ENCODE results near the gene PHF1.
"Not testable (repeated sequence)": the region's sequence is repeated elsewhere in the genome, so short reads cannot be mapped to it uniquely, and the experiment has no call there.

PHF1 gene

GRCh38 chr6:33397541-33397940, 13.3 kb upstream of the PHF1 start:
- H3K27me3 ChIP-seq (ENCODE audit: control insufficient read depth, insufficient read depth, low read length) = no peaks in the 10 kb centered on the region
- H3K4me1 ChIP-seq (ENCODE audit: control insufficient read depth, insufficient read depth, low read length) = peaks cover 27% of the 10 kb centered on the region
- no peak overlapping the region for H3K9ac ChIP-seq (ENCODE audit: low read depth, low read length)
- H3K4me3 ChIP-seq (ENCODE audit: low read length) = no peak overlapping the region
- no peak overlapping the region for H3K4me2 ChIP-seq (ENCODE audit: low read length)
- no peaks in the 10 kb centered on the region for H3K9me3 ChIP-seq (replicated peaks; ENCODE audit: low read length)
- H3K36me3 ChIP-seq (ENCODE audit: insufficient read depth, low read length) = no peaks in the 10 kb centered on the region

- peaks cover 20% of the 10 kb centered on the region for H3K4me1 ChIP-seq (ENCODE audit: control insufficient read depth, insufficient read depth, low read length)
- H3K9me3 ChIP-seq (replicated peaks; ENCODE audit: low read length); H3K4me3 ChIP-seq (ENCODE audit: low read length); H3K9ac ChIP-seq (ENCODE audit: low read depth, low read length); H3K4me2 ChIP-seq (ENCODE audit: low read length); H3K36me3 ChIP-seq (ENCODE audit: insufficient read depth, low read length); H3K27me3 ChIP-seq (ENCODE audit: control insufficient read depth, insufficient read depth, low read length): not testable (repeated sequence)
Measured at GRCh38 chr6:33398601-33399000, 12.2 kb upstream of the PHF1 start.

- not testable (repeated sequence) for H3K27me3 ChIP-seq (ENCODE audit: control insufficient read depth, insufficient read depth, low read length); H3K4me3 ChIP-seq (ENCODE audit: low read length); H3K9ac ChIP-seq (ENCODE audit: low read depth, low read length); H3K4me1 ChIP-seq (ENCODE audit: control insufficient read depth, insufficient read depth, low read length); H3K4me2 ChIP-seq (ENCODE audit: low read length); H3K9me3 ChIP-seq (replicated peaks; ENCODE audit: low read length)
- peaks cover 11% of the 10 kb centered on the region for H3K36me3 ChIP-seq (ENCODE audit: insufficient read depth, low read length)
Measured at GRCh38 chr6:33399881-33400280, 10.9 kb upstream of the PHF1 start.

GRCh38 chr6:33404884-33405283, 5.9 kb upstream of the PHF1 start:
- H3K27me3 ChIP-seq (ENCODE audit: control insufficient read depth, insufficient read depth, low read length) = no peaks in the 10 kb centered on the region
- H3K36me3 ChIP-seq (ENCODE audit: insufficient read depth, low read length) = peaks cover 32% of the 10 kb centered on the region
- peaks cover 7% of the 10 kb centered on the region for H3K4me1 ChIP-seq (ENCODE audit: control insufficient read depth, insufficient read depth, low read length)
- no peak overlapping the region for H3K9ac ChIP-seq (ENCODE audit: low read depth, low read length)
- no peaks in the 10 kb centered on the region for H3K9me3 ChIP-seq (replicated peaks; ENCODE audit: low read length)
- no peak overlapping the region for H3K4me2 ChIP-seq (ENCODE audit: low read length)
- H3K4me3 ChIP-seq (ENCODE audit: low read length) = no peak overlapping the region

- Histone ChIP-seq H3K9me3 (replicated peaks; ENCODE audit: low read length) (no peaks in the 10 kb centered on the region), H3K4me2 (ENCODE audit: low read length) (no peak overlapping the region), H3K4me1 (ENCODE audit: control insufficient read depth, insufficient read depth, low read length) (peaks cover 9% of the 10 kb centered on the region), H3K4me3 (ENCODE audit: low read length) (no peak overlapping the region), H3K9ac (ENCODE audit: low read depth, low read length) (no peak overlapping the region), H3K27me3 (ENCODE audit: control insufficient read depth, insufficient read depth, low read length) (no peaks in the 10 kb centered on the region), H3K36me3 (ENCODE audit: insufficient read depth, low read length) (peaks cover 32% of the 10 kb centered on the region)
Measured at GRCh38 chr6:33405386-33405940, 5.4 kb upstream of the PHF1 start.

- H3K9ac ChIP-seq (ENCODE audit: low read depth, low read length) = no peak overlapping the region
- peaks cover 9% of the 10 kb centered on the region for H3K4me1 ChIP-seq (ENCODE audit: control insufficient read depth, insufficient read depth, low read length)
- H3K4me3 ChIP-seq (ENCODE audit: low read length) = no peak overlapping the region
- no peak overlapping the region for H3K4me2 ChIP-seq (ENCODE audit: low read length)
- no peaks in the 10 kb centered on the region for H3K9me3 ChIP-seq (replicated peaks; ENCODE audit: low read length)
- peaks cover 32% of the 10 kb centered on the region for H3K36me3 ChIP-seq (ENCODE audit: insufficient read depth, low read length)
- H3K27me3 ChIP-seq (ENCODE audit: control insufficient read depth, insufficient read depth, low read length) = no peaks in the 10 kb centered on the region
Measured at GRCh38 chr6:33406126-33406525, 4.7 kb upstream of the PHF1 start.

GRCh38 chr6:33407132-33407718, 3.6 kb upstream of the PHF1 start:
- H3K9me3 ChIP-seq (replicated peaks; ENCODE audit: low read length) = no peaks in the 10 kb centered on the region
- peaks cover 33% of the 10 kb centered on the region for H3K36me3 ChIP-seq (ENCODE audit: insufficient read depth, low read length)
- no peaks in the 10 kb centered on the region for H3K27me3 ChIP-seq (ENCODE audit: control insufficient read depth, insufficient read depth, low read length)
- no peak overlapping the region for H3K4me3 ChIP-seq (ENCODE audit: low read length)
- peaks cover 14% of the 10 kb centered on the region for H3K4me1 ChIP-seq (ENCODE audit: control insufficient read depth, insufficient read depth, low read length)
- no peak overlapping the region for H3K4me2 ChIP-seq (ENCODE audit: low read length)
- no peak overlapping the region for H3K9ac ChIP-seq (ENCODE audit: low read depth, low read length)

- peak overlapping the region; percentile 90 for H3K4me3 ChIP-seq (ENCODE audit: low read length)
- H3K4me2 ChIP-seq (ENCODE audit: low read length) = peak overlapping the region; percentile 99
- H3K9me3 ChIP-seq (replicated peaks; ENCODE audit: low read length) = no peaks in the 10 kb centered on the region
- H3K4me1 ChIP-seq (ENCODE audit: control insufficient read depth, insufficient read depth, low read length) = peaks cover 14% of the 10 kb centered on the region
- peak overlapping the region; percentile 83 for H3K9ac ChIP-seq (ENCODE audit: low read depth, low read length)
- H3K27me3 ChIP-seq (ENCODE audit: control insufficient read depth, insufficient read depth, low read length) = no peaks in the 10 kb centered on the region
- peaks cover 46% of the 10 kb centered on the region for H3K36me3 ChIP-seq (ENCODE audit: insufficient read depth, low read length)
Measured at GRCh38 chr6:33410050-33410710, 634 bp upstream of the PHF1 start.

- peaks cover 29% of the 10 kb centered on the region for H3K4me1 ChIP-seq (ENCODE audit: control insufficient read depth, insufficient read depth, low read length)
- H3K9me3 ChIP-seq (replicated peaks; ENCODE audit: low read length) = no peaks in the 10 kb centered on the region
- peaks cover 46% of the 10 kb centered on the region for H3K36me3 ChIP-seq (ENCODE audit: insufficient read depth, low read length)
- H3K4me3 ChIP-seq (ENCODE audit: low read length) = peak overlapping the region; percentile 84
- no peaks in the 10 kb centered on the region for H3K27me3 ChIP-seq (ENCODE audit: control insufficient read depth, insufficient read depth, low read length)
- peak overlapping the region; percentile 96 for H3K4me2 ChIP-seq (ENCODE audit: low read length)
- H3K9ac ChIP-seq (ENCODE audit: low read depth, low read length) = peak overlapping the region; percentile 85
Measured at GRCh38 chr6:33411632-33412005, 805 bp downstream of the PHF1 start.

GRCh38 chr6:33412140-33413009, 1.6 kb downstream of the PHF1 start:
- Histone ChIP-seq H3K27me3 (ENCODE audit: control insufficient read depth, insufficient read depth, low read length) (no peaks in the 10 kb centered on the region), H3K4me3 (ENCODE audit: low read length) (no peak overlapping the region), H3K36me3 (ENCODE audit: insufficient read depth, low read length) (peaks cover 44% of the 10 kb centered on the region), H3K4me1 (ENCODE audit: control insufficient read depth, insufficient read depth, low read length) (peaks cover 31% of the 10 kb centered on the region), H3K9me3 (replicated peaks; ENCODE audit: low read length) (no peaks in the 10 kb centered on the region), H3K4me2 (ENCODE audit: low read length) (peak overlapping the region; percentile 96), H3K9ac (ENCODE audit: low read depth, low read length) (no peak overlapping the region)

GRCh38 chr6:33413241-33414120, 2.7 kb downstream of the PHF1 start:
- H3K4me2 ChIP-seq (ENCODE audit: low read length) = no peak overlapping the region
- no peak overlapping the region for H3K9ac ChIP-seq (ENCODE audit: low read depth, low read length)
- H3K4me3 ChIP-seq (ENCODE audit: low read length) = no peak overlapping the region
- H3K27me3 ChIP-seq (ENCODE audit: control insufficient read depth, insufficient read depth, low read length) = no peaks in the 10 kb centered on the region
- H3K9me3 ChIP-seq (replicated peaks; ENCODE audit: low read length) = no peaks in the 10 kb centered on the region
- H3K4me1 ChIP-seq (ENCODE audit: control insufficient read depth, insufficient read depth, low read length) = peaks cover 34% of the 10 kb centered on the region
- H3K36me3 ChIP-seq (ENCODE audit: insufficient read depth, low read length) = peaks cover 40% of the 10 kb centered on the region

Measured in skeletal muscle satellite cell (primary cell).